NB4 (cell line): ENCODE results near the gene BCL2.

ENCODE experiments used
- DNase-seq: peaks from one replicate; pipeline ENCODE4 v3.0.0; 2010; ENCODE audit warnings: low read depth
- H3K4me3 ChIP-seq: one replicate; pipeline ENCODE4 v1.5.1; 2011; ENCODE audit warnings: mild to moderate bottlenecking, low read depth, low read length, moderate library complexity
- MYC ChIP-seq: IDR thresholded peaks from 2 replicates; pipeline ENCODE4 v1.6.1; 2011; ENCODE audit warnings: low read depth, low read length
- POLR2A ChIP-seq: IDR thresholded peaks from 2 replicates; pipeline ENCODE4 v1.6.1; 2011; ENCODE audit warnings: mild to moderate bottlenecking; ENCODE audit not compliant: insufficient read length; ENCODE audit errors: extremely low read depth
- TF ChIP-seq, protein P1 (sequence below): IDR thresholded peaks from 2 replicates; pipeline ENCODE4 v1.6.1; 2011; ENCODE audit warnings: low read depth, low read length
- TF ChIP-seq, protein P2 (sequence below): IDR thresholded peaks from one replicate; pipeline ENCODE4 v1.5.1; 2012; ENCODE audit warnings: low read depth, low read length

Gene BCL2

DNA sequence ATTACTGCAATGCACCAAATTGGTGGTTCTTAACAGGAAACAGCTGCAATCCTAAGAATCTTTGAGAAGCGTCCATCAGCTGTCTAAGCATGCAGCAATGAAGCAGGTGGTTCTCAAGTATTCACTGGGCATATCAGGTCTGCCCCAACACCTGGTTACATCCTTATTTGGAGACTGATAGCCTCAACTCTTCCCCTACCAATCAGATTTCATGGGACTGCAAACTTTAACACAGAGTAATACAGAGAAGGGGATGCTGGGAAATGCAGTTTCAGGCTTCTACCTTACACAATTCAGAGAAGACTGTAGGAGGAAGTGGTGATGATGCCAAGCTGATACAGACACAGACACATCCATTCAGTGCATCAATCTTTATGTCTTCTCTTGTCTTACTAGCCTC is 240.5 kb downstream of the BCL2 start:
- DNase-seq = peak; percentile 60
- H3K4me3 ChIP-seq = no peak overlapping the region
- TF ChIP-seq MYC (no peak), POLR2A (no peak)
- TF ChIP-seq, protein P1, sequence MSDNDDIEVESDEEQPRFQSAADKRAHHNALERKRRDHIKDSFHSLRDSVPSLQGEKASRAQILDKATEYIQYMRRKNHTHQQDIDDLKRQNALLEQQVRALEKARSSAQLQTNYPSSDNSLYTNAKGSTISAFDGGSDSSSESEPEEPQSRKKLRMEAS = no peak
- TF ChIP-seq, protein P2, sequence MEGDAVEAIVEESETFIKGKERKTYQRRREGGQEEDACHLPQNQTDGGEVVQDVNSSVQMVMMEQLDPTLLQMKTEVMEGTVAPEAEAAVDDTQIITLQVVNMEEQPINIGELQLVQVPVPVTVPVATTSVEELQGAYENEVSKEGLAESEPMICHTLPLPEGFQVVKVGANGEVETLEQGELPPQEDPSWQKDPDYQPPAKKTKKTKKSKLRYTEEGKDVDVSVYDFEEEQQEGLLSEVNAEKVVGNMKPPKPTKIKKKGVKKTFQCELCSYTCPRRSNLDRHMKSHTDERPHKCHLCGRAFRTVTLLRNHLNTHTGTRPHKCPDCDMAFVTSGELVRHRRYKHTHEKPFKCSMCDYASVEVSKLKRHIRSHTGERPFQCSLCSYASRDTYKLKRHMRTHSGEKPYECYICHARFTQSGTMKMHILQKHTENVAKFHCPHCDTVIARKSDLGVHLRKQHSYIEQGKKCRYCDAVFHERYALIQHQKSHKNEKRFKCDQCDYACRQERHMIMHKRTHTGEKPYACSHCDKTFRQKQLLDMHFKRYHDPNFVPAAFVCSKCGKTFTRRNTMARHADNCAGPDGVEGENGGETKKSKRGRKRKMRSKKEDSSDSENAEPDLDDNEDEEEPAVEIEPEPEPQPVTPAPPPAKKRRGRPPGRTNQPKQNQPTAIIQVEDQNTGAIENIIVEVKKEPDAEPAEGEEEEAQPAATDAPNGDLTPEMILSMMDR = no peak

DNA sequence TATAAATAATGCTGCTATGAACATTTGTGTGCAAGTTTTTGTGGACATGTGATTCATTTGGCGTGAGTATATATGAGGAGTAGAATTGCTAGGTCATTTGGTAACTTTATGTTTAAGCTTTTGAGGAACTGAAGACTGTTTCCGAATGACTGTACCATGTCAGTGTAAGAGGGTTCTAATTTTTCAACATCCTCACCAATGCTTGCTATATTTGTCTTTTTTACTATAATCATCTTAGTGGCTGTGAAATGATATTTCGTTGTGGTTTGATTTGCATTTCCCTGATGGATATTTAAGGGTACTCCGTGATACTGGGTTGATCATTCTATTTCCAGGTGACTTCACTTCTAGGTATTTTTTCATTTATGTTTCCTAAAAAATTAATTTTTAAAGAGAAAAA is 241.1 kb downstream of the BCL2 start:
- peak; percentile 41 for DNase-seq
- no peak overlapping the region for H3K4me3 ChIP-seq
- TF ChIP-seq, protein P2 = no peak
- TF ChIP-seq MYC (no peak), POLR2A (no peak)
- TF ChIP-seq, protein P1 = no peak

DNA sequence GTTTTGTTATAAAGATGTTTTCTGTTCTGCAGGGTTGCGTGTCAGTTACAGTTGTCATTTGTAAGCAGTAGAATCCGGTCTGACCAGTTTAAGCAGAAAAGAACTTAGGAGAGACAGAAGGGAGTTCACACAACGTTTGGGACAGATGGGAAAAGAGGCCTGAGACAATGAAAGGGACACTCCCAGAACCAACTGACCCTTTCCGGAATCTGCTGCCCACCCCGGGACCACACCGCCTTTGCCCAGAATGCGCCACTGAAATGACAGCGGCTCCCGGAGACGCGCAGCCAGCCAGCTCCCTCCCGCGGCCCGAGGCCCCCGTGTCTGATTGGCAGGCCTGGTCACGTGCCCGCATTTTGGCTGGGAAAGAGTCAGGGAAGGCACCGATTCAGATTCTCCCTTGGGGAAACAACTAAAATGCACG is 244.6 kb downstream of the BCL2 start:
- TF ChIP-seq, protein P2 = no peak
- TF ChIP-seq, protein P1 = peak; percentile 85
- peak; percentile 36 for TF ChIP-seq POLR2A
- TF ChIP-seq MYC = no peak
- peak; percentile 88 for DNase-seq
- H3K4me3 ChIP-seq = peak overlapping the region; percentile 65

DNA sequence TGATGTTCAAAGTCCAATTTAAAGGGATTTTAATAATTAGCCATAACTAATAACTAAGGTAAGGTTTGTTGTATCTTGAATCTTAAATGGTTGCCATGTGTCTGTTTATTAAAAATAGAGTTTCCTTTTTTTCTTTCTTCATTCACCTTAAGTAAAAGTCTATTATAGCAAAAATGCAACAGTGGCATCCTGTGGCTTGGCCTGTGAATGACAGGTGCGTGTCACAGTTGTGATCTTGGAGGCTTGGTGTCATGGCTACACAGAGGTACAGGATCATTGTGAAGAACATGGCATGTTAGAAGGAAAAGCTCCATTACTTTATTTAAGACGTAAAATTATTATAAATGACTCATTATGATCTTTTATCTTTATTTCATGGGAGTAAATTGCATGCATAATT is 246.1 kb downstream of the BCL2 start:
- H3K4me3 ChIP-seq = no peak overlapping the region
- TF ChIP-seq, protein P1 = no peak
- no peak for TF ChIP-seq MYC
- TF ChIP-seq POLR2A = no peak
- TF ChIP-seq, protein P2 = peak; percentile 13
- DNase-seq = peak; percentile 66
